Measurements from ENCODE around the gene AVPR1B. TPM values are rescaled to one million over a fixed set of nuclear protein-coding genes. Genes with fewer than 3 reads are reported as not detected.

AVPR1B gene
- polyA plus RNA-seq, 1 experiment, result not detected

- ChIA-PET CTCF (interaction anchor here (0.9 to 1.2 kb wide), 2 partner anchors 27 to 30 kb away, joined by 3 read pairs; no protein-coding TSS in a partner anchor), POLR2A (no interaction called here)
- Histone ChIP-seq H3K4me3 (ENCODE audit: low read depth, low read length) (no peak overlapping the region), H3K27me3 (ENCODE audit: control insufficient read depth, insufficient read depth, low read length) (peaks cover 1% of the 10 kb centered on the region; the same call in 1 of the 2 replicates), H3K36me3 (ENCODE audit: control insufficient read depth, insufficient read depth, low read length) (no peaks in the 10 kb centered on the region)
- no peak for TF ChIP-seq CTCF (IDR thresholded peaks at IDR 0.05; ENCODE audit: insufficient read depth, low read depth, low read length)
- DNase-seq (ENCODE audit: low read depth), result no peak
These were observed 41.1 kb downstream of the AVPR1B start for GRCh38 chr1:206075786-206076755.

- no peak for DNase-seq (ENCODE audit: low read depth)
- ChIA-PET POLR2A (no interaction called here), CTCF (no interaction called here)
- Histone ChIP-seq H3K36me3 (ENCODE audit: control insufficient read depth, insufficient read depth, low read length) (no peaks in the 10 kb centered on the region), H3K27me3 (ENCODE audit: control insufficient read depth, insufficient read depth, low read length) (peaks cover 6% of the 10 kb centered on the region), H3K4me3 (ENCODE audit: low read depth, low read length) (no peak overlapping the region)
- TF ChIP-seq CTCF (IDR thresholded peaks at IDR 0.05; ENCODE audit: insufficient read depth, low read depth, low read length), result no peak
These were observed 42.3 kb downstream of the AVPR1B start for GRCh38 chr1:206074839-206075238.

GRCh38 chr1:206070627-206071304 is 46.4 kb downstream of the AVPR1B start:
- TF ChIP-seq CTCF (IDR thresholded peaks at IDR 0.05; ENCODE audit: insufficient read depth, low read depth, low read length), result no peak
- Histone ChIP-seq H3K27me3 (ENCODE audit: control insufficient read depth, insufficient read depth, low read length) (peaks cover 19% of the 10 kb centered on the region), H3K4me3 (ENCODE audit: low read depth, low read length) (no peak overlapping the region), H3K36me3 (ENCODE audit: control insufficient read depth, insufficient read depth, low read length) (no peaks in the 10 kb centered on the region)
- ChIA-PET CTCF (interaction anchor here (1.5 kb wide), 1 partner anchor 35 kb away, joined by 4 read pairs; no protein-coding TSS in a partner anchor), POLR2A (no interaction called here)
- no peak for DNase-seq (ENCODE audit: low read depth)

- no peak for TF ChIP-seq CTCF (IDR thresholded peaks at IDR 0.05; ENCODE audit: insufficient read depth, low read depth, low read length)
These were observed 48.9 kb downstream of the AVPR1B start for GRCh38 chr1:206068314-206068713.

More at GRCh38 chr1:206068314-206068713, 48.9 kb downstream of the AVPR1B start:
- DNase-seq (ENCODE audit: low read depth), result no peak
- Histone ChIP-seq H3K4me3 (ENCODE audit: low read depth, low read length) (no peak overlapping the region), H3K36me3 (ENCODE audit: control insufficient read depth, insufficient read depth, low read length) (no peaks in the 10 kb centered on the region), H3K27me3 (ENCODE audit: control insufficient read depth, insufficient read depth, low read length) (peaks cover 19% of the 10 kb centered on the region)
- ChIA-PET CTCF (interaction anchor here (2.1 to 2.4 kb wide), 2 partner anchors 12 to 38 kb away, joined by 5 to 8 read pairs; no protein-coding TSS in a partner anchor), POLR2A (no interaction called here)

Measured in BJ (cell line).